H1 (cell line): Measurements from ENCODE around the gene LRBA.

Experiments used
- CEBPB ChIP-seq: IDR thresholded peaks from 2 replicates; pipeline ENCODE4 v1.6.1; 2012; ENCODE audit warnings: low read depth, low read length
- FOSL1 ChIP-seq: IDR thresholded peaks from 2 replicates; pipeline ENCODE4 v1.6.1; 2011; ENCODE audit warnings: mild to moderate bottlenecking, low read depth, low read length, moderate library complexity; ENCODE audit not compliant: insufficient read depth
- GABPA ChIP-seq: IDR thresholded peaks from 2 replicates; pipeline ENCODE4 v1.6.1; 2011; ENCODE audit warnings: mild to moderate bottlenecking, low read length, moderate library complexity, borderline replicate concordance; ENCODE audit not compliant: insufficient read depth
- JUN ChIP-seq: IDR thresholded peaks from 2 replicates; pipeline ENCODE4 v1.6.1; 2011; ENCODE audit warnings: low read depth, mild to moderate bottlenecking, improper control_type of control experiment, low read length
- POLR2A ChIP-seq, 2 experiments: IDR thresholded peaks; 1 replicate in 1 of 2; 2 replicates in 1 of 2; pipeline ENCODE4 v1.6.1; 2011; ENCODE audit warnings: low read depth in 2 of 2, low read length in 2 of 2, mild to moderate bottlenecking in 2 of 2; ENCODE audit errors: control extremely low read depth in 1 of 2
- RFX5 ChIP-seq: IDR thresholded peaks from 2 replicates; pipeline ENCODE4 v1.6.1; 2011; ENCODE audit warnings: low read depth, low read length, improper control_type of control experiment, borderline replicate concordance
- TBP ChIP-seq: IDR thresholded peaks from 2 replicates; pipeline ENCODE4 v1.6.1; 2011; ENCODE audit warnings: low read depth, low read length, improper control_type of control experiment
- TF ChIP-seq, protein P1 (sequence below), 3 experiments: IDR thresholded peaks; 1 replicate in 2 of 3; 2 replicates in 1 of 3; pipeline versions ENCODE4 v1.5.1 to v1.6.1; 2011; ENCODE audit warnings: low read length in 3 of 3, mild to moderate bottlenecking in 3 of 3, inconsistent platforms in 2 of 3, low read depth in 1 of 3, moderate library complexity in 1 of 3; ENCODE audit not compliant: insufficient read depth in 1 of 3; ENCODE audit errors: control extremely low read depth in 1 of 3
- TF ChIP-seq, protein P2 (sequence below): fragments of 300-600 bp; sonication (generic); IDR thresholded peaks from 2 replicates; pipeline ENCODE4 v1.7.1; 2012; ENCODE audit warnings: low read length, moderate library complexity, mild to moderate bottlenecking, inconsistent platforms; ENCODE audit not compliant: insufficient replicate concordance

DNA sequence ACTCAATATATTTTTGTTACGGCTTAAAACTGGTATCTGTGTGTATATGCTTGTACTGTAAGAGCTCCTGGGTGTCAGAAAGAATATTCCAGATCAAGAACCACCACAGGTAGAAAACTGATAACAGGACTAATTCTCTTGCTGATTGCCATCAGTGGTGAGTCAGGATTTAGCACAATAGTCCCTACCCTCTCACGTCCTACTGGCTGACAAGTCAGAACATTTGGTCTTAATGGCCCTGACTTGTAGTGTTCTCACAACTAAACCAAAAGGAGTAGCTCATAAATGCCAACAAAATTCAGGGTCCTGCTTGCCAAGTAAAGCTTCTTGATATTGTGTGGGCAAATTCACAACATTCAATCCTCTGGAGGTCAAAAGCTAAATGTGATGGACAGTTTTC lies 538.3 kb downstream of the LRBA start:
- TF ChIP-seq CEBPB, result no peak
- TF ChIP-seq FOSL1, result no peak
- TF ChIP-seq, protein P1, sequence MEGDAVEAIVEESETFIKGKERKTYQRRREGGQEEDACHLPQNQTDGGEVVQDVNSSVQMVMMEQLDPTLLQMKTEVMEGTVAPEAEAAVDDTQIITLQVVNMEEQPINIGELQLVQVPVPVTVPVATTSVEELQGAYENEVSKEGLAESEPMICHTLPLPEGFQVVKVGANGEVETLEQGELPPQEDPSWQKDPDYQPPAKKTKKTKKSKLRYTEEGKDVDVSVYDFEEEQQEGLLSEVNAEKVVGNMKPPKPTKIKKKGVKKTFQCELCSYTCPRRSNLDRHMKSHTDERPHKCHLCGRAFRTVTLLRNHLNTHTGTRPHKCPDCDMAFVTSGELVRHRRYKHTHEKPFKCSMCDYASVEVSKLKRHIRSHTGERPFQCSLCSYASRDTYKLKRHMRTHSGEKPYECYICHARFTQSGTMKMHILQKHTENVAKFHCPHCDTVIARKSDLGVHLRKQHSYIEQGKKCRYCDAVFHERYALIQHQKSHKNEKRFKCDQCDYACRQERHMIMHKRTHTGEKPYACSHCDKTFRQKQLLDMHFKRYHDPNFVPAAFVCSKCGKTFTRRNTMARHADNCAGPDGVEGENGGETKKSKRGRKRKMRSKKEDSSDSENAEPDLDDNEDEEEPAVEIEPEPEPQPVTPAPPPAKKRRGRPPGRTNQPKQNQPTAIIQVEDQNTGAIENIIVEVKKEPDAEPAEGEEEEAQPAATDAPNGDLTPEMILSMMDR (IDR thresholded peaks at IDR 0.05; ENCODE audit: control extremely low read depth in 1 of 3, insufficient read depth in 1 of 3, low read depth in 1 of 3, low read length in 3 of 3), result no peak
- TF ChIP-seq, protein P2, sequence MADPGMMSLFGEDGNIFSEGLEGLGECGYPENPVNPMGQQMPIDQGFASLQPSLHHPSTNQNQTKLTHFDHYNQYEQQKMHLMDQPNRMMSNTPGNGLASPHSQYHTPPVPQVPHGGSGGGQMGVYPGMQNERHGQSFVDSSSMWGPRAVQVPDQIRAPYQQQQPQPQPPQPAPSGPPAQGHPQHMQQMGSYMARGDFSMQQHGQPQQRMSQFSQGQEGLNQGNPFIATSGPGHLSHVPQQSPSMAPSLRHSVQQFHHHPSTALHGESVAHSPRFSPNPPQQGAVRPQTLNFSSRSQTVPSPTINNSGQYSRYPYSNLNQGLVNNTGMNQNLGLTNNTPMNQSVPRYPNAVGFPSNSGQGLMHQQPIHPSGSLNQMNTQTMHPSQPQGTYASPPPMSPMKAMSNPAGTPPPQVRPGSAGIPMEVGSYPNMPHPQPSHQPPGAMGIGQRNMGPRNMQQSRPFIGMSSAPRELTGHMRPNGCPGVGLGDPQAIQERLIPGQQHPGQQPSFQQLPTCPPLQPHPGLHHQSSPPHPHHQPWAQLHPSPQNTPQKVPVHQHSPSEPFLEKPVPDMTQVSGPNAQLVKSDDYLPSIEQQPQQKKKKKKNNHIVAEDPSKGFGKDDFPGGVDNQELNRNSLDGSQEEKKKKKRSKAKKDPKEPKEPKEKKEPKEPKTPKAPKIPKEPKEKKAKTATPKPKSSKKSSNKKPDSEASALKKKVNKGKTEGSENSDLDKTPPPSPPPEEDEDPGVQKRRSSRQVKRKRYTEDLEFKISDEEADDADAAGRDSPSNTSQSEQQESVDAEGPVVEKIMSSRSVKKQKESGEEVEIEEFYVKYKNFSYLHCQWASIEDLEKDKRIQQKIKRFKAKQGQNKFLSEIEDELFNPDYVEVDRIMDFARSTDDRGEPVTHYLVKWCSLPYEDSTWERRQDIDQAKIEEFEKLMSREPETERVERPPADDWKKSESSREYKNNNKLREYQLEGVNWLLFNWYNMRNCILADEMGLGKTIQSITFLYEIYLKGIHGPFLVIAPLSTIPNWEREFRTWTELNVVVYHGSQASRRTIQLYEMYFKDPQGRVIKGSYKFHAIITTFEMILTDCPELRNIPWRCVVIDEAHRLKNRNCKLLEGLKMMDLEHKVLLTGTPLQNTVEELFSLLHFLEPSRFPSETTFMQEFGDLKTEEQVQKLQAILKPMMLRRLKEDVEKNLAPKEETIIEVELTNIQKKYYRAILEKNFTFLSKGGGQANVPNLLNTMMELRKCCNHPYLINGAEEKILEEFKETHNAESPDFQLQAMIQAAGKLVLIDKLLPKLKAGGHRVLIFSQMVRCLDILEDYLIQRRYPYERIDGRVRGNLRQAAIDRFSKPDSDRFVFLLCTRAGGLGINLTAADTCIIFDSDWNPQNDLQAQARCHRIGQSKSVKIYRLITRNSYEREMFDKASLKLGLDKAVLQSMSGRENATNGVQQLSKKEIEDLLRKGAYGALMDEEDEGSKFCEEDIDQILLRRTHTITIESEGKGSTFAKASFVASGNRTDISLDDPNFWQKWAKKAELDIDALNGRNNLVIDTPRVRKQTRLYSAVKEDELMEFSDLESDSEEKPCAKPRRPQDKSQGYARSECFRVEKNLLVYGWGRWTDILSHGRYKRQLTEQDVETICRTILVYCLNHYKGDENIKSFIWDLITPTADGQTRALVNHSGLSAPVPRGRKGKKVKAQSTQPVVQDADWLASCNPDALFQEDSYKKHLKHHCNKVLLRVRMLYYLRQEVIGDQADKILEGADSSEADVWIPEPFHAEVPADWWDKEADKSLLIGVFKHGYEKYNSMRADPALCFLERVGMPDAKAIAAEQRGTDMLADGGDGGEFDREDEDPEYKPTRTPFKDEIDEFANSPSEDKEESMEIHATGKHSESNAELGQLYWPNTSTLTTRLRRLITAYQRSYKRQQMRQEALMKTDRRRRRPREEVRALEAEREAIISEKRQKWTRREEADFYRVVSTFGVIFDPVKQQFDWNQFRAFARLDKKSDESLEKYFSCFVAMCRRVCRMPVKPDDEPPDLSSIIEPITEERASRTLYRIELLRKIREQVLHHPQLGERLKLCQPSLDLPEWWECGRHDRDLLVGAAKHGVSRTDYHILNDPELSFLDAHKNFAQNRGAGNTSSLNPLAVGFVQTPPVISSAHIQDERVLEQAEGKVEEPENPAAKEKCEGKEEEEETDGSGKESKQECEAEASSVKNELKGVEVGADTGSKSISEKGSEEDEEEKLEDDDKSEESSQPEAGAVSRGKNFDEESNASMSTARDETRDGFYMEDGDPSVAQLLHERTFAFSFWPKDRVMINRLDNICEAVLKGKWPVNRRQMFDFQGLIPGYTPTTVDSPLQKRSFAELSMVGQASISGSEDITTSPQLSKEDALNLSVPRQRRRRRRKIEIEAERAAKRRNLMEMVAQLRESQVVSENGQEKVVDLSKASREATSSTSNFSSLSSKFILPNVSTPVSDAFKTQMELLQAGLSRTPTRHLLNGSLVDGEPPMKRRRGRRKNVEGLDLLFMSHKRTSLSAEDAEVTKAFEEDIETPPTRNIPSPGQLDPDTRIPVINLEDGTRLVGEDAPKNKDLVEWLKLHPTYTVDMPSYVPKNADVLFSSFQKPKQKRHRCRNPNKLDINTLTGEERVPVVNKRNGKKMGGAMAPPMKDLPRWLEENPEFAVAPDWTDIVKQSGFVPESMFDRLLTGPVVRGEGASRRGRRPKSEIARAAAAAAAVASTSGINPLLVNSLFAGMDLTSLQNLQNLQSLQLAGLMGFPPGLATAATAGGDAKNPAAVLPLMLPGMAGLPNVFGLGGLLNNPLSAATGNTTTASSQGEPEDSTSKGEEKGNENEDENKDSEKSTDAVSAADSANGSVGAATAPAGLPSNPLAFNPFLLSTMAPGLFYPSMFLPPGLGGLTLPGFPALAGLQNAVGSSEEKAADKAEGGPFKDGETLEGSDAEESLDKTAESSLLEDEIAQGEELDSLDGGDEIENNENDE, result no peak
- no peak for TF ChIP-seq POLR2A (IDR thresholded peaks at IDR 0.05; ENCODE audit: control extremely low read depth in 1 of 2, low read depth in 2 of 2, low read length in 2 of 2)
- no peak for TF ChIP-seq RFX5
- TF ChIP-seq GABPA, result no peak
- no peak for TF ChIP-seq JUN
- no peak for TF ChIP-seq TBP
